ENCODE results near the gene GRAP2. TPM values are rescaled to one million over a fixed set of nuclear protein-coding genes. Genes with fewer than 3 reads are reported as not detected.

The GRAP2 gene
- total and polyA plus RNA-seq, 2 donors (not counting 1 experiment from before 2014, with no cell fraction given) = 13.5 to 26.4 TPM

GRCh38 chr22:39913321-39913720 lies 12.4 kb downstream of the GRAP2 start:
- H3K9me3 ChIP-seq (ENCODE audit: control extremely low read depth in 1 of 3, control insufficient read depth in 2 of 3, insufficient read depth in 1 of 3, low read length in 2 of 3) = no peaks in the 10 kb centered on the region
- no peaks in the 10 kb centered on the region for H3K9me3 Mint-ChIP-seq (ENCODE audit: insufficient read depth)
- peaks cover 23 to 30% of the 10 kb centered on the region in 2 donors for H3K4me1 ChIP-seq (ENCODE audit: control insufficient read depth in 2 of 2, insufficient read depth in 2 of 2, low read length in 2 of 2)
- POLR2A ChIA-PET = no interaction called here
- H3K4me2 ChIP-seq (replicated peaks; ENCODE audit: low read depth, low read length, poor library complexity, severe bottlenecking) = no peak overlapping the region
- peaks cover 93% of the 10 kb centered on the region for H3K79me2 ChIP-seq (ENCODE audit: control insufficient read depth, insufficient read depth, low read length)
- TF ChIP-seq EZH2 (IDR thresholded peaks at IDR 0.05; ENCODE audit: borderline replicate concordance, insufficient read depth, low read depth, low read length, poor library complexity, severe bottlenecking) = no peak
- no peak for TF ChIP-seq CTCF (IDR thresholded peaks at IDR 0.05)
- H4K20me1 ChIP-seq (ENCODE audit: control insufficient read depth, insufficient read depth, low read length, poor library complexity, severe bottlenecking) = peaks cover 11% of the 10 kb centered on the region
- no peak overlapping the region for H2AFZ ChIP-seq (ENCODE audit: insufficient read depth, low read depth, low read length, poor library complexity, severe bottlenecking)
- CTCF ChIA-PET = no interaction called here
- ATAC-seq (ENCODE audit: low read depth) = no peak
- H3K27me3 Mint-ChIP-seq = no peaks in the 10 kb centered on the region
- H3K4me3 ChIP-seq (ENCODE audit: control extremely low read depth in 1 of 5, extremely low read depth in 1 of 5, insufficient read depth in 1 of 5, low read depth in 2 of 5, low read length in 4 of 5) = no peak overlapping the region
- no peaks in the 10 kb centered on the region for H3K27me3 ChIP-seq (replicated peaks in 1 of 4; ENCODE audit: control extremely low read depth in 1 of 4, control insufficient read depth in 3 of 4, insufficient read depth in 4 of 4, low read length in 3 of 4)
- H3K27ac Mint-ChIP-seq = no peak overlapping the region
- DNase-seq = no peak
- H3K4me1 Mint-ChIP-seq = peaks cover 61% of the 10 kb centered on the region
- H3K9ac ChIP-seq (ENCODE audit: low read length) = no peak overlapping the region
- no peak overlapping the region for H3K27ac ChIP-seq (ENCODE audit: low read length in 2 of 2)
- no peak overlapping the region for H3K4me3 Mint-ChIP-seq
- no peaks in the 10 kb centered on the region for H3K36me3 ChIP-seq (replicated peaks in 1 of 2; ENCODE audit: control extremely low read depth in 1 of 2, control insufficient read depth in 1 of 2, extremely low read depth in 1 of 2, insufficient read depth in 2 of 2, low read length in 1 of 2)
- 94% methylated on average over 5 of the region's 5 CpGs for whole genome bisulfite sequencing (ENCODE audit: insufficient coverage)
- intact Hi-C loops (cut with micrococcal nuclease) = no loop called here

GRCh38 chr22:39913886-39914285 lies 13.0 kb downstream of the GRAP2 start:
- no peak overlapping the region for H3K9ac ChIP-seq (ENCODE audit: low read length)
- H2AFZ ChIP-seq (ENCODE audit: insufficient read depth, low read depth, low read length, poor library complexity, severe bottlenecking) = no peak overlapping the region
- ATAC-seq (ENCODE audit: low read depth) (no peak), DNase-seq (no peak)
- H3K9me3 ChIP-seq (ENCODE audit: control extremely low read depth in 1 of 3, control insufficient read depth in 2 of 3, insufficient read depth in 1 of 3, low read length in 2 of 3) = no peaks in the 10 kb centered on the region
- intact Hi-C loops (cut with micrococcal nuclease) = no loop called here
- no peak overlapping the region for H3K4me3 Mint-ChIP-seq
- peaks cover 6% of the 10 kb centered on the region for H4K20me1 ChIP-seq (ENCODE audit: control insufficient read depth, insufficient read depth, low read length, poor library complexity, severe bottlenecking)
- H3K27ac Mint-ChIP-seq = peak overlapping the region; percentile 44
- no peaks in the 10 kb centered on the region for H3K9me3 Mint-ChIP-seq (ENCODE audit: insufficient read depth)
- TF ChIP-seq CTCF (IDR thresholded peaks at IDR 0.05) (no peak), EZH2 (IDR thresholded peaks at IDR 0.05; ENCODE audit: borderline replicate concordance, insufficient read depth, low read depth, low read length, poor library complexity, severe bottlenecking) (no peak)
- ChIA-PET CTCF (interaction anchor here (1.0 to 1.1 kb wide), 2 partner anchors 19 to 378 kb away, joined by 3 to 4 read pairs; no protein-coding TSS in a partner anchor), POLR2A (no interaction called here)
- no peak overlapping the region for H3K4me3 ChIP-seq (ENCODE audit: control extremely low read depth in 1 of 5, extremely low read depth in 1 of 5, insufficient read depth in 1 of 5, low read depth in 2 of 5, low read length in 4 of 5)
- no peaks in the 10 kb centered on the region for H3K27me3 Mint-ChIP-seq
- H3K4me2 ChIP-seq (replicated peaks; ENCODE audit: low read depth, low read length, poor library complexity, severe bottlenecking) = peak overlapping the region; percentile 19
- 100% methylated on average over 2 of the region's 2 CpGs for WGBS (ENCODE audit: insufficient coverage)
- peaks cover 90% of the 10 kb centered on the region for H3K79me2 ChIP-seq (ENCODE audit: control insufficient read depth, insufficient read depth, low read length)
- H3K4me1 Mint-ChIP-seq = peaks cover 55% of the 10 kb centered on the region
- peaks cover 23 to 30% of the 10 kb centered on the region in 2 donors for H3K4me1 ChIP-seq (ENCODE audit: control insufficient read depth in 2 of 2, insufficient read depth in 2 of 2, low read length in 2 of 2)
- no peaks in the 10 kb centered on the region for H3K36me3 ChIP-seq (replicated peaks in 1 of 2; ENCODE audit: control extremely low read depth in 1 of 2, control insufficient read depth in 1 of 2, extremely low read depth in 1 of 2, insufficient read depth in 2 of 2, low read length in 1 of 2)
- peak overlapping the region in 1 of 2 donors; percentile 19 for H3K27ac ChIP-seq (ENCODE audit: low read length in 2 of 2)
- no peaks in the 10 kb centered on the region for H3K27me3 ChIP-seq (replicated peaks in 1 of 4; ENCODE audit: control extremely low read depth in 1 of 4, control insufficient read depth in 3 of 4, insufficient read depth in 4 of 4, low read length in 3 of 4)
